Tibial nerve (tissue), 4 donors: Measurements from ENCODE around the gene AURKA. TPM values are rescaled to one million over a fixed set of nuclear protein-coding genes. Genes with fewer than 3 reads are reported as not detected.
A peak's percentile ranks its signal among the peaks of the same experiment; 100 is the strongest.

Experiments
- DNase-seq, 2 donors: peaks; one replicate each; pipeline ENCODE4 v3.0.0-alpha.2; 2019; ENCODE audit warnings: low spot score in 2 of 2
- H3K27ac ChIP-seq, 4 donors: fragments of 200-600 bp; sonication (generic) in 3 of 4; one replicate each; pipeline ENCODE4 v1.5.1; 2017 to 2019; ENCODE audit warnings: mild to moderate bottlenecking in 1 of 4
- H3K27me3 ChIP-seq, 2 donors: fragments of 200-600 bp; sonication (generic) in 1 of 2; one replicate each; pipeline versions ENCODE4 v1.5.1 to v1.6.0; 2017 to 2019
- H3K36me3 ChIP-seq, 3 donors: fragments of 200-600 bp; sonication (generic); one replicate each; pipeline ENCODE4 v1.5.1; 2018 to 2019
- H3K4me1 ChIP-seq, 4 donors: fragments of 200-600 bp; sonication (generic) in 3 of 4; one replicate each; pipeline ENCODE4 v1.5.1; 2017 to 2019
- H3K4me3 ChIP-seq, 4 donors: fragments of 200-600 bp; sonication (generic) in 3 of 4; one replicate each; pipeline ENCODE4 v1.5.1; 2017 to 2019; ENCODE audit warnings: mild to moderate bottlenecking in 1 of 4, moderate library complexity in 1 of 4
- H3K9me3 ChIP-seq, 4 donors: fragments of 200-600 bp; sonication (generic) in 3 of 4; one replicate each; pipeline ENCODE4 v1.5.1; 2017 to 2019
- CTCF ChIP-seq, 5 experiments: fragments of 200-600 bp in 3 of 5; fragments of 450-650 bp in 2 of 5; sonication (generic) in 3 of 5; IDR thresholded peaks; one replicate each; pipeline ENCODE4 v1.5.1; 2016 to 2019; ENCODE audit warnings: antibody characterized with exemption in 5 of 5, mild to moderate bottlenecking in 3 of 5, moderate library complexity in 2 of 5
- EP300 ChIP-seq, 2 donors: sonication (generic); formaldehyde crosslinking; IDR thresholded peaks; one replicate each; pipeline ENCODE4 v1.6.1; 2017; ENCODE audit warnings: antibody characterized with exemption in 2 of 2, mild to moderate bottlenecking in 1 of 2
- POLR2A ChIP-seq, 2 donors: fragments of 450-650 bp; IDR thresholded peaks; one replicate each; pipeline ENCODE4 v1.6.1; 2017; ENCODE audit warnings: antibody characterized with exemption in 2 of 2, mild to moderate bottlenecking in 2 of 2, moderate library complexity in 2 of 2
- WGBS, 2 donors: methylation state at CpG; one replicate each; pipeline ENCODE4 v1.1.5; 2018; 5-methylcytosine and 5-hydroxymethylcytosine counted together
- total RNA-seq, 4 donors: library from RNA; depleted of rRNA; stranded (reverse); fragments of >200 nt; gene quantifications; one replicate each; pipeline ENCODE4 v1.1.0, GENCODE V29; 2016

AURKA gene
- total RNA-seq, 4 donors from 2014 or later: 0.42 to 4.3 (median 1.7) TPM

GRCh38 chr20:56371977-56372376 is 20.0 kb downstream of the AURKA start:
- Histone ChIP-seq H3K27ac (no peak overlapping the region), H3K9me3 (no peaks in the 10 kb centered on the region), H3K4me1 (peaks cover 0 to 31% (median 14%) of the 10 kb centered on the region in 4 donors), H3K4me3 (no peak overlapping the region), H3K27me3 (no peaks in the 10 kb centered on the region), H3K36me3 (peaks cover 0 to 35% (median 0%) of the 10 kb centered on the region in 3 donors)
- TF ChIP-seq POLR2A (IDR thresholded peaks at IDR 0.05) (no peak), CTCF (IDR thresholded peaks at IDR 0.05) (no peak), EP300 (IDR thresholded peaks at IDR 0.05) (no peak)
- WGBS, 2 donors: 93% methylated on average over 11 of the region's 11 CpGs
- DNase-seq: no peak

- Histone ChIP-seq H3K4me1 (peaks cover 0 to 31% (median 9%) of the 10 kb centered on the region in 4 donors), H3K4me3 (no peak overlapping the region), H3K27me3 (no peaks in the 10 kb centered on the region), H3K36me3 (peaks cover 0 to 63% (median 7%) of the 10 kb centered on the region in 3 donors), H3K27ac (peak overlapping the region in 3 of 4 donors; percentile 35 to 88 (median 77)), H3K9me3 (no peaks in the 10 kb centered on the region)
- no peak for TF ChIP-seq EP300 (IDR thresholded peaks at IDR 0.05)
- no peak for TF ChIP-seq POLR2A (IDR thresholded peaks at IDR 0.05)
- no peak for TF ChIP-seq CTCF (IDR thresholded peaks at IDR 0.05)
- WGBS, 2 donors: 62 to 63% methylated on average over 4 of the region's 4 CpGs
- DNase-seq: no peak
These were observed 22.8 kb downstream of the AURKA start for GRCh38 chr20:56369179-56369578.

DNA sequence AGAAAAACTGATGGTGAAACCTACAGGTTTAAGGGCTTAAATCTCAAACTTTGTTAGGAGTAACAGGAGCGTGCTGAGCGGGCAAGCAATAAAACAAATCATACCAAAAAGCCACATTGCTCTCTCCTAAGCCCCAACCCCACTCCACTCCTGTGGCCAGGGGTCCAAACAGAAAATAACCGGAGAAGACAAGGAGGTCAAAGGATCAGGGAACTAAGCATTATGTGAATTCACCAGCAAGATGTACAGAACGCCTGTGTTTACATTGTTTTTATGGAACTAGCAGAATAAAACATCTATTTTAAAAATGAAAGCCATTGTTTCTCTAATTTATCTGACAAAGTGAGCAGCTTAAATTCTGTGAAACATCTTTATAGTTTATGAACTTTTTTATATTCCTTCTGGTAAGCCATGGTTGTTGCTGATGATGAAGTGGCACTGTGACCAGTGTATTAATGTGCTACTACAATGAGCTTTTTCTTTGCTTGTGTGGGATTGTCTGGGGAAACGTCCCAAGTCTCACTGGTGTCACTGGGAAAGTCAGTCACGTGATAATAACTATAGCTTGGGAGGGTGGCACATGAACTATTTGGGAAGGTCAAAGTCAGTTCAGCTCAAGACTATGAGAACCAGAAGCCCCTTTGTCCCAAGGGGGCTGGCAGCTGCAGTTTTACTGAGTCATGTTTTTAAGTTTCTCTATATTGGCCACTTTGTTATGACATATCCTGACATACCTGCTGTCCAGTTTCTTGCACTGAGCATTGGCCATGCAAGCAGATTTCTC is 23.5 kb downstream of the AURKA start:
- TF ChIP-seq CTCF (IDR thresholded peaks at IDR 0.05) (no peak), POLR2A (IDR thresholded peaks at IDR 0.05) (peak in 1 of 2 donors; percentile 18), EP300 (IDR thresholded peaks at IDR 0.05) (peak in 1 of 2 donors; percentile 71)
- Histone ChIP-seq H3K4me1 (peaks cover 0 to 35% (median 7%) of the 10 kb centered on the region in 4 donors), H3K4me3 (no peak overlapping the region), H3K27me3 (no peaks in the 10 kb centered on the region), H3K36me3 (peaks cover 0 to 63% (median 7%) of the 10 kb centered on the region in 3 donors), H3K9me3 (no peaks in the 10 kb centered on the region), H3K27ac (peak overlapping the region; percentile 3 to 88 (median 56))
- WGBS, 2 donors: 42 to 51% methylated on average over 6 of the region's 6 CpGs
- DNase-seq: no peak

GRCh38 chr20:56363491-56363890 is 28.5 kb downstream of the AURKA start:
- DNase-seq: no peak
- H3K9me3 ChIP-seq: no peaks in the 10 kb centered on the region
- H3K4me1 ChIP-seq: peaks cover 0 to 56% (median 26%) of the 10 kb centered on the region in 4 donors
- WGBS, 2 donors: 91 to 95% methylated on average over 6 of the region's 6 CpGs
- peaks cover 0 to 47% (median 7%) of the 10 kb centered on the region in 3 donors for H3K36me3 ChIP-seq
- no peaks in the 10 kb centered on the region for H3K27me3 ChIP-seq
- peak overlapping the region in 2 of 4 donors; percentile 33 to 92 for H3K27ac ChIP-seq
- TF ChIP-seq EP300 (IDR thresholded peaks at IDR 0.05): no peak
- TF ChIP-seq CTCF (IDR thresholded peaks at IDR 0.05): no peak
- no peak for TF ChIP-seq POLR2A (IDR thresholded peaks at IDR 0.05)
- H3K4me3 ChIP-seq: no peak overlapping the region

GRCh38 chr20:56362833-56363413 is 29.1 kb downstream of the AURKA start:
- H3K4me3 ChIP-seq: no peak overlapping the region
- no peak for DNase-seq
- peak overlapping the region in 2 of 4 donors; percentile 33 to 92 for H3K27ac ChIP-seq
- peaks cover 0 to 57% (median 25%) of the 10 kb centered on the region in 4 donors for H3K4me1 ChIP-seq
- 45 to 46% methylated on average over 8 of the region's 8 CpGs for WGBS, 2 donors
- H3K9me3 ChIP-seq: no peaks in the 10 kb centered on the region
- H3K36me3 ChIP-seq: peaks cover 0 to 41% (median 7%) of the 10 kb centered on the region in 3 donors
- no peaks in the 10 kb centered on the region for H3K27me3 ChIP-seq
- TF ChIP-seq CTCF (IDR thresholded peaks at IDR 0.05) (no peak), EP300 (IDR thresholded peaks at IDR 0.05) (no peak), POLR2A (IDR thresholded peaks at IDR 0.05) (no peak)
